Measurements from ENCODE around the gene ATP9B. TPM values are rescaled to one million over a fixed set of nuclear protein-coding genes. Genes with fewer than 3 reads are reported as not detected.

The ATP9B gene
- total and polyA plus RNA-seq, 8 donors = 29.2 to 41.5 (median 38.3) TPM

- Histone ChIP-seq H3K36me3 (peaks cover 0 to 34% of the 10 kb centered on the region in 2 donors), H3K4me1 (no peaks in the 10 kb centered on the region), H3K27me3 (no peaks in the 10 kb centered on the region), H3K4me3 (no peak overlapping the region), H3K9me3 (no peaks in the 10 kb centered on the region), H3K27ac (no peak overlapping the region)
- DNase-seq (peak in 1 of 4 donors; percentile 59), ATAC-seq (no peak)
- intact Hi-C loops (cut with DNase I) = no loop called here
- no peak for TF ChIP-seq CTCF (IDR thresholded peaks at IDR 0.05)
Measured at GRCh38 chr18:79411614-79412526, 342.7 kb downstream of the ATP9B start.

DNA sequence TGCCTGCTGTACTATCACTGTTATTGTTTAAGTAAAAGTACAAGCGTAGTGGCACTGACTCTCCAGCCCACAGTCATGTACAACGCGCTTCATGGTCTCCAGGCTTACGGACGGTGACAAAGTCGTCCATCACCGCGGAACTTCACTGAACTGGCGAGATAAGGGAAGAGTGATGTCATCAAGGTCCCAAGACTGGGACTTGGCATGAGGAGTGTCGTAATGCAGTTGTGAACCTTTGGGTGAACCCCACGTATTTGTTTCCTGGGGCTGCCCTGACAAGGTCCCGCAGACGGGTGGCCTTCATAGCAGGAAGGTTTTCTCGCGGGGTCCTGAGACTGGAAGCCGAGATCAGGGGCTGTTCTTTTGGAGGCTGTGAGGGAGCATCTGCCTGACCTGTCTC, 343.8 kb downstream of the ATP9B start:
- intact Hi-C loops (cut with DNase I) = no loop called here
- peaks cover 0 to 34% of the 10 kb centered on the region in 2 donors for H3K36me3 ChIP-seq
- no peaks in the 10 kb centered on the region for H3K27me3 ChIP-seq
- no peak for TF ChIP-seq CTCF (IDR thresholded peaks at IDR 0.05)
- no peak for ATAC-seq
- H3K4me3 ChIP-seq = no peak overlapping the region
- no peaks in the 10 kb centered on the region for H3K4me1 ChIP-seq
- no peak for DNase-seq
- H3K27ac ChIP-seq = no peak overlapping the region
- no peaks in the 10 kb centered on the region for H3K9me3 ChIP-seq

- H3K9me3 ChIP-seq = no peaks in the 10 kb centered on the region
- DNase-seq = peak in 1 of 4 donors; percentile 67
- no peak for ATAC-seq
- TF ChIP-seq CTCF (IDR thresholded peaks at IDR 0.05) = no peak
- H3K4me3 ChIP-seq = no peak overlapping the region
- H3K4me1 ChIP-seq = no peaks in the 10 kb centered on the region
- intact Hi-C loops (cut with DNase I) = no loop called here
- H3K36me3 ChIP-seq = peaks cover 0 to 34% of the 10 kb centered on the region in 2 donors
- H3K27me3 ChIP-seq = no peaks in the 10 kb centered on the region
- H3K27ac ChIP-seq = no peak overlapping the region
Measured at GRCh38 chr18:79413426-79413825, 344.2 kb downstream of the ATP9B start.

- no peaks in the 10 kb centered on the region for H3K4me1 ChIP-seq
- H3K27me3 ChIP-seq = no peaks in the 10 kb centered on the region
- DNase-seq (peak in 1 of 4 donors; percentile 26), ATAC-seq (no peak)
- no peak overlapping the region for H3K4me3 ChIP-seq
- H3K36me3 ChIP-seq = peaks cover 0 to 34% of the 10 kb centered on the region in 2 donors
- no peaks in the 10 kb centered on the region for H3K9me3 ChIP-seq
- intact Hi-C loops (cut with DNase I) = no loop called here
- H3K27ac ChIP-seq = no peak overlapping the region
- no peak for TF ChIP-seq CTCF (IDR thresholded peaks at IDR 0.05)
Measured at GRCh38 chr18:79413901-79414300, 344.7 kb downstream of the ATP9B start.

GRCh38 chr18:79416022-79416676, 347.0 kb downstream of the ATP9B start:
- TF ChIP-seq CTCF (IDR thresholded peaks at IDR 0.05) = no peak
- Histone ChIP-seq H3K27ac (no peak overlapping the region), H3K4me1 (no peaks in the 10 kb centered on the region), H3K27me3 (no peaks in the 10 kb centered on the region), H3K36me3 (peaks cover 0 to 33% of the 10 kb centered on the region in 2 donors), H3K9me3 (no peaks in the 10 kb centered on the region), H3K4me3 (no peak overlapping the region)
- DNase-seq = peak in 1 of 4 donors; percentile 39
- ATAC-seq = no peak
- intact Hi-C loops (cut with DNase I) = no loop called here
